Breast epithelium (tissue), 3 donors: Measurements from ENCODE around the gene AOPEP.

Source experiments
- CTCF ChIP-seq, 3 donors: fragments of 450-650 bp; IDR thresholded peaks; one replicate each; pipeline ENCODE4 v1.5.1; 2016 to 2017; ENCODE audit warnings: antibody characterized with exemption in 3 of 3, mild to moderate bottlenecking in 3 of 3, moderate library complexity in 3 of 3
- POLR2A ChIP-seq: fragments of 450-650 bp; IDR thresholded peaks from one replicate; pipeline ENCODE4 v1.6.1; 2016; ENCODE audit warnings: antibody characterized with exemption, mild to moderate bottlenecking, moderate library complexity

- TF ChIP-seq CTCF (IDR thresholded peaks at IDR 0.05) (no peak), POLR2A (no peak)
Measured at GRCh38 chr9:94975480-94975879, 249.0 kb downstream of the AOPEP start.
